Fibroblast of lung (primary cell): ENCODE results near the gene PCDHB9. TPM values are rescaled to one million over a fixed set of nuclear protein-coding genes. Genes with fewer than 3 reads are reported as not detected.
"Not testable (repeated sequence)": the region's sequence is repeated elsewhere in the genome, so short reads cannot be mapped to it uniquely, and the experiment has no call there.

ENCODE experiments used
- DNase-seq, 2 donors: peaks; one replicate each; pipeline versions ENCODE4 v3.0.0 to v3.0.0-alpha.2; 2010; ENCODE audit warnings: low read depth in 2 of 2
- H2AFZ ChIP-seq: 2 replicates; pipeline ENCODE4 v1.5.1; 2012; ENCODE audit warnings: low read length, control low read depth, inconsistent platforms
- H3K27ac ChIP-seq: 2 replicates; pipeline ENCODE4 v1.5.1; 2011; ENCODE audit warnings: low read length, control low read depth; ENCODE audit not compliant: insufficient read depth
- H3K27me3 ChIP-seq: 2 replicates; pipeline ENCODE4 v1.5.1; 2011; ENCODE audit warnings: mild to moderate bottlenecking, low read length; ENCODE audit not compliant: control insufficient read depth, insufficient read depth
- H3K36me3 ChIP-seq: 2 replicates; pipeline ENCODE4 v1.5.1; 2011; ENCODE audit warnings: low read length; ENCODE audit not compliant: control insufficient read depth, insufficient read depth
- H3K4me1 ChIP-seq: 2 replicates; pipeline ENCODE4 v1.5.1; 2011; ENCODE audit warnings: low read length; ENCODE audit not compliant: control insufficient read depth, insufficient read depth; ENCODE audit errors: extremely low read depth
- H3K4me2 ChIP-seq: 2 replicates; pipeline ENCODE4 v1.5.1; 2011; ENCODE audit warnings: low read length, control low read depth; ENCODE audit not compliant: insufficient read depth; ENCODE audit errors: extremely low read depth
- H3K4me3 ChIP-seq, 4 experiments: fragments of 200-600 bp in 1 of 4; sonication (generic) in 1 of 4; replicated peaks in 1 of 4; 2 replicates each; pipeline ENCODE4 v1.5.1; 2011 to 2016; ENCODE audit warnings: low read length in 4 of 4, low read depth in 3 of 4, mild to moderate bottlenecking in 3 of 4, control low read depth in 2 of 4, inconsistent platforms in 1 of 4, mixed read lengths in 1 of 4; ENCODE audit not compliant: insufficient read depth in 1 of 4; ENCODE audit errors: control extremely low read depth in 1 of 4
- H3K79me2 ChIP-seq: 2 replicates; pipeline ENCODE4 v1.5.1; 2012; ENCODE audit warnings: mild to moderate bottlenecking, low read length, inconsistent platforms; ENCODE audit not compliant: control insufficient read depth, insufficient read depth
- H3K9ac ChIP-seq: 2 replicates; pipeline ENCODE4 v1.5.1; 2011; ENCODE audit warnings: mild to moderate bottlenecking, low read length, control low read depth; ENCODE audit not compliant: insufficient read depth
- H3K9me3 ChIP-seq: 2 replicates; pipeline ENCODE4 v1.5.1; 2012; ENCODE audit warnings: low read depth, low read length; ENCODE audit not compliant: control insufficient read depth, insufficient read depth
- H4K20me1 ChIP-seq: 2 replicates; pipeline ENCODE4 v1.5.1; 2011; ENCODE audit warnings: low read length; ENCODE audit not compliant: control insufficient read depth, insufficient read depth; ENCODE audit errors: extremely low read depth
- CTCF ChIP-seq, 2 donors: IDR thresholded peaks in 1 of 2; conservative IDR thresholded peaks in 1 of 2; 1 replicate in 1 of 2; 2 replicates in 1 of 2; pipeline ENCODE4 v1.5.1; 2011 to 2012; ENCODE audit warnings: low read length in 2 of 2, control low read depth in 1 of 2, inconsistent platforms in 1 of 2, low read depth in 1 of 2, mild to moderate bottlenecking in 1 of 2
- EZH2 ChIP-seq: IDR thresholded peaks from 2 replicates; pipeline ENCODE4 v1.5.1; 2012; ENCODE audit warnings: low read length, control low read depth, mild to moderate bottlenecking; ENCODE audit errors: missing control alignments
- polyA plus RNA-seq, 2 donors: library from polyadenylated mRNA; depleted of rRNA in 1 of 2; stranded (reverse) in 1 of 2; unstranded in 1 of 2; fragments of >200 nt; gene quantifications; 2 replicates each; pipeline ENCODE4 v1.2.1, GENCODE V29; 2011 to 2012; ENCODE audit warnings: missing spikeins in 1 of 2
- total RNA-seq: library from RNA; depleted of rRNA; stranded (reverse); fragments of >200 nt; gene quantifications from 2 replicates; pipeline ENCODE4 v1.2.1, GENCODE V29; 2014

The PCDHB9 gene
- total and polyA plus RNA-seq, 2 donors (not counting 1 experiment from before 2014, with no cell fraction given): 0.82 to 0.99 TPM

- DNase-seq: peak; percentile 13 to 21
- H3K4me1 ChIP-seq: no peaks in the 10 kb centered on the region
- peak within 1 kb of the TSS in 2 of 4 experiments; percentile 16 to 42 for H3K4me3 ChIP-seq
- no peak for TF ChIP-seq CTCF (conservative IDR thresholded peaks at IDR 0.05 in 1 of 2, IDR thresholded peaks at IDR 0.05 in 1 of 2; ENCODE audit: low read depth in 1 of 2, low read length in 2 of 2)
- TF ChIP-seq EZH2: no peak
- no peak within 1 kb of the TSS for H2AFZ ChIP-seq
- no peaks in the 10 kb centered on the region for H3K27me3 ChIP-seq
- H3K9me3 ChIP-seq: no peaks in the 10 kb centered on the region
- H3K9ac ChIP-seq: no peak within 1 kb of the TSS
- no peaks in the 10 kb centered on the region for H3K79me2 ChIP-seq
- no peak within 1 kb of the TSS for H3K4me2 ChIP-seq
- H3K36me3 ChIP-seq: no peaks in the 10 kb centered on the region
- no peak within 1 kb of the TSS for H3K27ac ChIP-seq
- no peaks in the 10 kb centered on the region for H4K20me1 ChIP-seq
Observed at GRCh38 chr5:141223112-141223783, 36.3 kb downstream of the PCDHB9 start, which contains the start of gene PCDHB14. PCDHB14 (plus strand) TSS chr5:141223343; CDS start chr5:141223506, 163 bp downstream.

GRCh38 chr5:141224844-141225243 is 37.9 kb downstream of the PCDHB9 start:
- not testable (repeated sequence) for H3K9me3 ChIP-seq, H4K20me1 ChIP-seq, H3K9ac ChIP-seq, DNase-seq, H3K27ac ChIP-seq, H3K79me2 ChIP-seq, H2AFZ ChIP-seq, H3K4me1 ChIP-seq, H3K4me2 ChIP-seq, H3K36me3 ChIP-seq, H3K4me3 ChIP-seq, H3K27me3 ChIP-seq

DNA sequence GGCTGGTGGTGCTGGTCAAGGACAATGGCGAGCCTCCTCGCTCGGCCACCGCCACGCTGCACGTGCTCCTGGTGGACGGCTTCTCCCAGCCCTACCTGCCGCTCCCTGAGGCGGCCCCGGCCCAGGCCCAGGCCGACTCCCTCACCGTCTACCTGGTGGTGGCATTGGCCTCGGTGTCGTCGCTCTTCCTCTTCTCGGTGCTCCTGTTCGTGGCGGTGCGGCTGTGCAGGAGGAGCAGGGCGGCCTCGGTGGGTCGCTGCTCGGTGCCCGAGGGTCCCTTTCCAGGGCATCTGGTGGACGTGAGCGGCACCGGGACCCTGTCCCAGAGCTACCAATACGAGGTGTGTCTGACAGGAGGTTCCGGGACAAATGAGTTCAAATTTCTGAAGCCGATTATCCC is 38.5 kb downstream of the PCDHB9 start:
- not testable (repeated sequence) for H3K9me3 ChIP-seq, H3K9ac ChIP-seq, H3K4me3 ChIP-seq, H3K79me2 ChIP-seq, H4K20me1 ChIP-seq, H3K27ac ChIP-seq, DNase-seq, H3K27me3 ChIP-seq, H3K4me1 ChIP-seq, H2AFZ ChIP-seq, H3K36me3 ChIP-seq, H3K4me2 ChIP-seq

DNA sequence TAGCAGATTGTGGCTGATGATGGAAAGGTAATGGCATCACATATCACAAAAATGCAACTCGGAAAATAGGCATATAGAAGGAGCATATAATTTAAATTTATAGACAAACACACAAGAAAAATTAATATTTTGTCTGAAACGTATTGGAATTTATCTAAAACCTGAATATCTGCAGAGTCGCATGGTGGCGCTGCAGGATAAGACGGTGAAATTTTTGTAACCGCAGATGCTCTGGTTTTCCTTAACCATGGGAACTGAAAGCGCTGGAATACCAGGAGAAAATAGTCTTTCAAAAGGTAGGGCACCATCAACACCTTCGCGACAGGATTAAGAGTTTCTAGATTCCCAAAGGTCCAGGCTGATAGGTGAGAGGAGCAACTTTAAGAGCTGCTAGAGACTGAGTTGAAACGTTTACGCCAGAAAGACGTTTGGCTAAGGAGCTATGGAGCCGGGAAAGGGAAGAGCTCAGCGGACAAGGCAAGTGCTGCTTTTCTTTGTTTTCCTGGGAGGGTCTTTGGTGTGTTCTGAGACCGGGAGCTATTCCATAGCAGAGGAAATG is 47.2 kb downstream of the PCDHB9 start:
- no peaks in the 10 kb centered on the region for H3K27me3 ChIP-seq
- H3K9ac ChIP-seq: no peak overlapping the region
- no peaks in the 10 kb centered on the region for H4K20me1 ChIP-seq
- H3K36me3 ChIP-seq: no peaks in the 10 kb centered on the region
- H3K9me3 ChIP-seq: no peaks in the 10 kb centered on the region
- no peak overlapping the region for H3K27ac ChIP-seq
- H2AFZ ChIP-seq: no peak overlapping the region
- H3K4me1 ChIP-seq: no peaks in the 10 kb centered on the region
- peak overlapping the region in 2 of 4 experiments; percentile 18 to 36 for H3K4me3 ChIP-seq
- no peaks in the 10 kb centered on the region for H3K79me2 ChIP-seq
- TF ChIP-seq CTCF (conservative IDR thresholded peaks at IDR 0.05 in 1 of 2, IDR thresholded peaks at IDR 0.05 in 1 of 2; ENCODE audit: low read depth in 1 of 2, low read length in 2 of 2): peak in 1 of 2 donors; percentile 11
- no peak for TF ChIP-seq EZH2
- DNase-seq: peak in 1 of 2 donors; percentile 4
- H3K4me2 ChIP-seq: no peak overlapping the region

DNA sequence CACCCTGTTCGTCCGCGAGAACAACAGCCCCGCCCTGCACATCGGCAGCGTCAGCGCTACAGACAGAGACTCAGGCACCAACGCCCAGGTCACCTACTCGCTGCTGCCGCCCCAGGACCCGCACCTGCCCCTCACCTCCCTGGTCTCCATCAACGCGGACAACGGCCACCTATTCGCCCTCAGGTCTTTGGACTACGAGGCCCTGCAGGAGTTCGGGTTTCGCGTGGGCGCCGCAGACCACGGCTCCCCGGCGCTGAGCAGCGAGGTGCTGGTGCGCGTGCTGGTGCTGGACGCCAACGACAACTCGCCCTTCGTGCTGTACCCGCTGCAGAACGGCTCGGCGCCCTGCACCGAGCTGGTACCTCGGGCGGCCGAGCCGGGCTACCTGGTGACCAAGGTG is 49.0 kb downstream of the PCDHB9 start:
- H3K9me3 ChIP-seq, H4K20me1 ChIP-seq, H3K27me3 ChIP-seq, H2AFZ ChIP-seq, DNase-seq, H3K4me1 ChIP-seq, H3K79me2 ChIP-seq, H3K27ac ChIP-seq, H3K9ac ChIP-seq, H3K4me3 ChIP-seq, H3K36me3 ChIP-seq, H3K4me2 ChIP-seq: not testable (repeated sequence)
